HG02623 (cell line): ENCODE results near the gene RIGI.
"Not testable (repeated sequence)": the region's sequence is repeated elsewhere in the genome, so short reads cannot be mapped to it uniquely, and the experiment has no call there.

ENCODE experiments used
- ATAC-seq: cut with Tn5 transposase; IDR thresholded peaks from one replicate; pipeline ENCODE4 v1.9.1; 2021; ENCODE audit warnings: moderate library complexity; ENCODE audit not compliant: unreplicated experiment

The RIGI gene

GRCh38 chr9:32526041-32526706 is at the start of gene RIGI:
Gene RIGI (minus strand): TSS chr9:32526196. CDS start chr9:32526166, 30 bp downstream.
- ATAC-seq = peak; percentile 51

DNA sequence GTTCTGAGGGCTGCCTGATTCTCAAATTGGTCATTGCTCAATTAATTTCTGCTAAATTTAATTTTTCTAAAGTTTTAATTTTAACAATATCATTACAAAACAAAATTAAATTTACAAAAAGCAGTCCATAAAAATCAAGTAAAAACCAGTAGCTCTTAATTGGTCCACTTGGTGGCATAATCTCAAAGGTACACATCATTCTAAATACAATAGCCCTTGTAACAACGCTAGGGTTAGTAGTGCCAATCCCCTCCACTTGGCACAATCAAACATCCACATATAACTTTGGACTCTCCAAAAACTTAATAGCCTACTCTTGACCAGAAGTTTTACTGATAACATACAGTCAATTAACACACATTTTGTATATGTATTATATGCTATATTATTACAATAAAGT is 48.9 kb upstream of the RIGI start:
- no peak for ATAC-seq

DNA sequence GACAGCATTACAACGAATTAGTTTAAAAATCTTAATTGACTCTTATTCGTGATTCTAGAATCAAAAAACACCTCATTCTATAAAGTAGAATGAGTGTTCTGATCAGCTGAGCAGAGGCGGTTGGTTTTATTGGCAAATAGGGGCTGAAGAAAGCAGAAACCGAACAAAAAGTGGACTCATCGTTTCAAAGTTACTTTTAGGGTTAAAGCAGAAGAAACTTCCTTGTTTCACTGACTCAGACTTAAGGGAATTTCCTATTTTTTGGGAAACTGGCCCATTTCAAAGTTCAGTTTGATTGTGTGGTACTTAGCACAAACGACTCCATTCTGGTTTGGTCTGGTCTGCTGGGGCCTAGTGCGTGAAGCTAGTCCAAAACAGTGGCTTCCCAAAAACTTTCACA is 47.8 kb upstream of the RIGI start:
- no peak for ATAC-seq

DNA sequence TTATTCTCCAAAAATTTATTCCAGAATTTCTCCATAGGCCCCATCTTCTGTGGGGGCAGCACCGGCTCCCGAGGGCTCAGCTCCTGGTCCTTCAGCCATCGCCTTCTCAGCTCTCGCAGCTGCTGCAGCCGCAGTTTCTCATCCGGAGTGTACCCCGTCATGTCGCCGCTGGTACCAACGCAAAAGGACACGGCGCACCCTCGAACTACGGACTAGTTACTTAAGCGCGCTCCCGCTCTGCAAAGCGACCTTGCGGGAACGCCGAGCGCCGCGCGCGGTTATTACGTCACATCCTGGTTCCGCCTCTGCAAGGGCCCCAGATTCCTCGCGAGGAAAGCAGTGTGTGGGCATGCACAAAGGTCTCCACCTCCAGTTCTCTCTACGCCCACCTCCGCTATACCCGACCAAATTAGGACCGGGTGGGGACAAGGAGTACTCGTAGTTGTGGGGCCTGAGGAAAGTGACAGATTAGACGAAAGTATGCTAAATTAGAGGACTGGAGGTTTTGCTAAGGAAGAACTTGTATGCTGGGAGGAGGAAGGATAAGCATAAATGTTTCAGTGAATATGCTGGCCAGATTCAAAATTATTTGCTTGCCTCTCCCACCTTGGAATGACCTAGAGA is 47.0 kb upstream of the RIGI start, which contains the start of gene NDUFB6:
Gene NDUFB6 (minus strand): TSS at position 260 of the 624 bp plus-strand sequence. CDS start 99 bp downstream, at position 161.
- ATAC-seq = peak; percentile 80

DNA sequence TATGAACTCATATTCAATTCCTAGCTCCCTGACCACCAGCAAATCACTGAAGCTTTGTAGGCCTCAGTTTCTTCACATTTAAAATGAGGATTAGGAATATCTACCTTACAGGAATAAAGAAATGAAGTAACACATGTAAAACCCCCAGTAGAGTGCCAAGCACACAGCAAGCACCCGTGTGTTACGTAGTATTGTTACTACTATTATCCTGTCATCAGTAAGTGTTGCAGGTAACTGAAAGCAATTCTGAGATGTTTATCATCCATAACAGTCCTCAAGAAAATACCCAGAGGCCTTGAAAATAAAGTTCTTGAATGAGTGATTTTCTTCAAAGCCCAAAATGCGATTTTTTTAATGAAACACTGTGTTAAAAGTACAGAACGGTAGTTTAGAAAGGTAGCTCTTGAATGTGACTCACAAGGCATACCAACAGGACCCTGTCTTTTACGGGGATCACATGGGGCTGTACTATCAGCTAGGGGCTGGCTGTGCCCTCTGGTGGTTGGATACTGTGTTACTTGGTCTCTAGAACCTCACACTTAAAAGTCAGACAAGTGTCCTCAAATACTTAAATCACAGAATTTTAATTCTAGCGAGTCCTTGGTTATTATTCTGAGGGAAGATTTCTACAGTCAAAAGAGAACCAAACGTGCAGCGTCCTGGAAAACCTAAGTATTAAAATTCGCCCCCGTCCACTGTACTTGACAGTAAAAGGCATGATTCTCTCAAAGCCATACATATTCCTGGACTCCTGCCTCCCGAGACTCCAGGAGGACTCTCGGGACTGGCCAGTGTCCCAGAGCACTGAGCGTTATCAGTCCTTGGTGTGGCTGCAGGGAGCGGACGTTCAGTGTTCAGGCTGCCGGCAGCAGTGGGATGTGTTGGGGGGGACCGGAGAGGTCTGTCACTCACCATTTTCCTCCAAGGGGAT is 46.2 kb upstream of the RIGI start:
- peak; percentile 88 for ATAC-seq

GRCh38 chr9:32570262-32570661 is 44.3 kb upstream of the RIGI start:
- no peak for ATAC-seq

DNA sequence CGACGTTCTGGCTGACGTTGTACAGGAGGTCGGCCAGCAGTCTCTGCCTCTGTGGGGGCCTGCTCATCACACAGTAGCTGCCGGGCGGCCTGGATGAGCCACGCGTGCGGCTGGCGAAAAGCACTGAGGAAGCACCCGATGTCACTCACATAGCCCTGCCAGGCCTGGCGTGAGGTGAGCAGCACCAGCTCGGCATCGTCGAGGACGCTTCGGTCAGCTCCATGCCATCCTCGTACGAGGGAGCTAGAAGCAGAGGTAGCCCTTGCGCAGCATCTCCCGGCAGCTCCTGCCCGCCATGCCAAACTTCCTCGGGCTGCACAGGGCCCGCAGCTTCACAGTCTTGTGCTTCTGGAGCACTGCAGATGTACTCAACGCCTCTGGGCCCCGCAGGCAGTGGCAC is 40.8 kb upstream of the RIGI start:
- no peak for ATAC-seq

DNA sequence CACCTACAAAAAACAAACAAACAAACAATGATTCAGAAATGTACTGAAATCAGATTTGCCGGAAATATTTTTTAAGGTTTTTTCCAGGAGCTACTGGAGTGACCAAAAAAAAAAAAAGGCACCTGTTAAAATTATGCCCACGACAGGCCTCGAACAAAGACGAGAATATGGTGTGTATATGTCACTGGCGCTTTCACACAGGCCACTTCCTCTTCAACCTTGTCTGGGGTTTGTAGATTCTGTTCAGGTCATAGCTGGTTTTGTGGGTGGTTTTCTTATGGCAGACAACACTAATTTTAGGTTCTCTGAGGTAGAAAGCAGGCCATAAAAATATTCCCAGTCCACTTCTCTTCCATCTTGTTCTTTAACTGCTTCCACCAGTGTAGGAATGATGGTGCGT is 40.0 kb upstream of the RIGI start:
- ATAC-seq = no peak

GRCh38 chr9:32558408-32558934 is 32.5 kb upstream of the RIGI start:
- no peak for ATAC-seq

- ATAC-seq = no peak
Observed at GRCh38 chr9:32554591-32554990, 28.6 kb upstream of the RIGI start.

- ATAC-seq = no peak
Observed at GRCh38 chr9:32554107-32554506, 28.1 kb upstream of the RIGI start.

DNA sequence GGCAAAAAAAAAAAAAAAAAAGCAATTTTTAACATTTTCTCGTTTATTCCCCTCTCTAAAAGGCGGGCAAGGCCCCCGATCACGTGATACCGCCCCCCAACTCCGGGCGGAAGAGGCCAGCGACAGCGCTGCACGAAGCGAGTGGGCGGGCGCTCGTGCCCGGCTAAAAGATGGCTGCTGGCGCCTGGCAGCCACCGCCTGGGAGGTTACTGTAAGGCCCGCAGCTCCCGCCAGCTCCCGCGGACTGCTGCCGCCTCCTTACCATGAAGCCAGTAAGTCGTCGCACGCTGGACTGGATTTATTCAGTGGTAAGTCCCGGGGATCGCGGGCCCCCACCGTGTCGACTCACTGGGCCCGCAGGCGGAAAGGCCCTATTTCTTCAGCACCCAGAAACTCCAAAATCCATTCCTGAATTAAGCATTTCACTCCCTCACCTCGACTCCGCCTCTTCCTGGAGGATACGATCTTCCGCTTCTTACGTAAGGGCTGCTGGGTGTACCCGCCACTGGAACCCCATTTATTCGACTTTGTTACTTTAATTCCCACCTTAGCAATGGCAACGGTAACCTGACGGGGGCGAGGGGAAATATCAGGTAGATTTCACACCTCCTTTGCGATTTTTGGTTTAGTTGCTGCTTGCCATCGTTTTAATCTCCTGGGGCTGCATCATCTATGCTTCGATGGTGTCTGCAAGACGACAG is 26.3 kb upstream of the RIGI start, which contains the start of the genes SMIM27 and TOPORS:
Gene SMIM27 (plus strand): TSS at position 156 of the 701 bp plus-strand sequence. CDS start 108 bp downstream, at position 264.
Gene TOPORS (minus strand): TSS at position 415 of the 701 bp plus-strand sequence. CDS start 150 bp downstream, at position 265.
- ATAC-seq = peak; percentile 64

DNA sequence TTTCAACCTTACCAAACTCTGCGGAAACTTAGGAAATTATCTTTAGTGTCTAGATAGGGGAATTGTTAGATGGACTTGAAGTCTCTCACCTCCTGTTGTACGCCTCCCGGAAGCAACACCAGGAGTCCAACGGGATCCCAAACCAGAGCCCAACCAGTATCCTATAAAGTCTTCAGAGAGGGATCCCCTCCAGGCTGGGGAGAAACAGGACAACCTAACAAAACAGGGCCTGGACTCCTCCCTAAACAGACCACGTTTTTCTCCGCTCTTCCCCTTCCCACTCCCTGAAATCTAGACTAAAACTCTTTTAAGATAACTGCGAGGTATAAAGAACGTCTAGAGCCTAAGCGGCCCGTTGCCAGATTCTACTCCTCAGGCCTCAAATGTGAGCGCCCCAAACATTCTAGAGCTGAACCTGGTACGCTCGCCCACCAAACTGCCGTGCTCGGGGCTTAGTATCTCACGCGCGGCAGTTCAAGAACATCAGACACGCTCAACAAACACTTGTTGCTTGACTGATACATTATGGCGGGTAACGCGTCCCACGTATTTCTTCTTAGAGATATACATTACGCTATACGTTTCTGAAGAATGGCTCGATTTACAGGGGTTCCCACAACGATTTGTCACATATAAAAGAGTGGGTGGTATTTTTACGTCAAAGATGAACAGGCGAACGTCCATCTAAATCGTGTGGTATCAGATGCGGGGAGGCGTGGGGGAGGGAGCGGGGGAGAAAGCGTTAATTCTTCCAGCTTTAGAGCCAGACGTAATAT is 25.5 kb upstream of the RIGI start:
- peak; percentile 0 for ATAC-seq

- ATAC-seq = peak; percentile 64
Observed at GRCh38 chr9:32550562-32551275, 24.7 kb upstream of the RIGI start.

GRCh38 chr9:32550150-32550561 is 24.2 kb upstream of the RIGI start:
- no peak for ATAC-seq

DNA sequence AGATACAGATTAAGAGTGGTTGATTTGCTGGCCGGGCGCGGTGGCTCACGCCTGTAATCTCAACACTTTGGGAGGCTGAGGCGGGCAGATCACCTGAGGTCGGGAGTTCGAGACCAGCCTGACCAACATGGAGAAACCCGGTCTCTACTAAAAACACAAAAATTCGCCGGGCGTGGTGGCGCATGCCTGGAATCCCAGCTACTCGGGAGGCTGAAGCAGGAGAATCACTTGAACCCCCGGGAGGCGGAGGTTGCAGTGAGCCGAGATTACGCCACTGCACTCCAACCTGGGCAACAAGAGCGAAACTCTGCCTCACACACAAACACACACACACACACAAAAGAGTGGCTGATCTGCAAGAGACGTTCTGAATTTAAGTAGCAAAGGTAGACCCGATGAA is 22.2 kb upstream of the RIGI start:
- ATAC-seq = not testable (repeated sequence)

DNA sequence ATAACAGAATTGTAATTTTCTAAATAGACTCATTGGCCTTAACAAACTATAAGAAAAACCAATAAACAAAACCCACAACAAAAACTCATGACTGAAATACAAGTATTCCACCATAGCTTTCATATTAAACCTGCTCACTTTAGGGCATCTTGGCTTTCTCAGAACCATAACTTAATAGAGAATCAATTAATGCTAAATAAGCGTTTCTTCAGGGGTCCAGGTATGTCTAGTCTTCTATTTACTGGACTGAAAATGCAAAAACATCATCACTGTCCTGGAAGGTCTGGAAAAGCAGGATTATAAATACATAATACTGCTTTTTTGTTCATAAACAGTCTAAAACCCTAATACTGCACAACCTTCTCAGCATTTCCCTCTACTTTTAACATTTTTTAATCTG is 19.9 kb upstream of the RIGI start:
- ATAC-seq = no peak

DNA sequence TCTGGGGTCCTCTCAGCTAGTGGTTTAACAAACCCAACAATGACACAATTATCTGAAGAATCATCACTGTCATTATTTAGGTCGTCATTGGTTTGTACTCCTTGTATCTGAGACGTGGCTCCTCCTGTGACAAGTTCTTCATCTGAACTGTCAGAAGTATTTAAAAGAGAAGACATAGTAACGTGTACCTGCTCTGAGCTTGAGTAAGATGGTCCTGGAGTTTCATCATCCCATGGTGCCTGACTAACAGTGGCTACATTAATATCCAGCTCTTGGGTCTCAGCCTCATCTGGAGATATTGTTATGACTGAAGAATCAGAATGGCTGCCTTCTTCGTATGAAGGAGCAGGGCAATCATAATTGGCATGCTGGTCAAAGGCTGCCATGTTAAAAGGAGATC is 17.1 kb upstream of the RIGI start:
- ATAC-seq = no peak

- no peak for ATAC-seq
Observed at GRCh38 chr9:32533816-32534215, 7.8 kb upstream of the RIGI start.
